ENCODE measurements around the gene TSSK6. TPM values are rescaled to one million over a fixed set of nuclear protein-coding genes. Genes with fewer than 3 reads are reported as not detected.

TSSK6 gene
- total RNA-seq, 1 donor from 2014 or later: 6.4 TPM

GRCh38 chr19:19550972-19551852 lies 35.9 kb upstream of the TSSK6 start:
- Histone ChIP-seq H3K36me3 (ENCODE audit: control insufficient read depth, insufficient read depth, low read length) (no peaks in the 10 kb centered on the region), H3K27me3 (ENCODE audit: control insufficient read depth, insufficient read depth, low read length) (peaks cover 6% of the 10 kb centered on the region), H3K4me3 (ENCODE audit: low read depth, low read length) (no peak overlapping the region)
- TF ChIP-seq, protein P1, sequence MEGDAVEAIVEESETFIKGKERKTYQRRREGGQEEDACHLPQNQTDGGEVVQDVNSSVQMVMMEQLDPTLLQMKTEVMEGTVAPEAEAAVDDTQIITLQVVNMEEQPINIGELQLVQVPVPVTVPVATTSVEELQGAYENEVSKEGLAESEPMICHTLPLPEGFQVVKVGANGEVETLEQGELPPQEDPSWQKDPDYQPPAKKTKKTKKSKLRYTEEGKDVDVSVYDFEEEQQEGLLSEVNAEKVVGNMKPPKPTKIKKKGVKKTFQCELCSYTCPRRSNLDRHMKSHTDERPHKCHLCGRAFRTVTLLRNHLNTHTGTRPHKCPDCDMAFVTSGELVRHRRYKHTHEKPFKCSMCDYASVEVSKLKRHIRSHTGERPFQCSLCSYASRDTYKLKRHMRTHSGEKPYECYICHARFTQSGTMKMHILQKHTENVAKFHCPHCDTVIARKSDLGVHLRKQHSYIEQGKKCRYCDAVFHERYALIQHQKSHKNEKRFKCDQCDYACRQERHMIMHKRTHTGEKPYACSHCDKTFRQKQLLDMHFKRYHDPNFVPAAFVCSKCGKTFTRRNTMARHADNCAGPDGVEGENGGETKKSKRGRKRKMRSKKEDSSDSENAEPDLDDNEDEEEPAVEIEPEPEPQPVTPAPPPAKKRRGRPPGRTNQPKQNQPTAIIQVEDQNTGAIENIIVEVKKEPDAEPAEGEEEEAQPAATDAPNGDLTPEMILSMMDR (IDR thresholded peaks at IDR 0.05; ENCODE audit: insufficient read depth, low read length, poor library complexity, severe bottlenecking): no peak
- DNase-seq (ENCODE audit: low read depth): no peak

- Histone ChIP-seq H3K4me3 (ENCODE audit: low read depth, low read length) (no peak overlapping the region), H3K36me3 (ENCODE audit: control insufficient read depth, insufficient read depth, low read length) (no peaks in the 10 kb centered on the region), H3K27me3 (ENCODE audit: control insufficient read depth, insufficient read depth, low read length) (peaks cover 9% of the 10 kb centered on the region)
- TF ChIP-seq, protein P1 (IDR thresholded peaks at IDR 0.05; ENCODE audit: insufficient read depth, low read length, poor library complexity, severe bottlenecking): no peak
- DNase-seq (ENCODE audit: low read depth): no peak
These were observed 35.2 kb upstream of the TSSK6 start for GRCh38 chr19:19550485-19550929.

DNA sequence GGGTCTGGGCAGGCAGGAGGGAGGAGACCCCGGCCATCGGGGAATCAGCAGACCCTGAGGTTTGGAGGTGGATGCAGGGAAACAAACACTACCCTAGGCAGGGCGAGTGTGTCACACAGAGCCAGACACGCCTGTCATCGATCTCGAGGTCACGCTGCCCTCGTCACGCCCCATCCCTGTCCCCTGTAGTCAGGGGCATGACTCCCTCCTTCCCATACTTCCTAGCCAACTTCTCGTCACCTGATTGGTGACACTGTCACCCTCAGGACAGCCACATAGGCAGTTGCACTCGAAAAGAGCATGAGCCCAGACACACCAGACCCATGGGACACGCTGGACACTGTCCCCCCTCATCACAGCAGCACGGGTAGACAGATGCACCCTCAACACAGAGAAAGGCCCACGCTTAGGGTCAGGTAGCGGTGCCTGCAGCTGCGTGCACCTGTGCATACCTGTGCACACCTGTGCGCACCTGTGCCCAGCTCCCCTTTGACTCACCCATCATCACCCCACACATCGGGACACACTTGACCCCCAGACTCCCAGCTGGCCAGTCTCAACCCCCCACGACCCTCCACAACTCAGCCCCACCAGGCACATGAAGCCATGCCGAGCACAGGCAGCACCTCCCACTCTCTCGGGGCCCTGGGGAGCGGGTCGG lies 34.6 kb upstream of the TSSK6 start:
- no peak overlapping the region for H3K4me3 ChIP-seq (ENCODE audit: low read depth, low read length)
- no peaks in the 10 kb centered on the region for H3K36me3 ChIP-seq (ENCODE audit: control insufficient read depth, insufficient read depth, low read length)
- no peak for DNase-seq (ENCODE audit: low read depth)
- TF ChIP-seq, protein P1 (IDR thresholded peaks at IDR 0.05; ENCODE audit: insufficient read depth, low read length, poor library complexity, severe bottlenecking): no peak
- peaks cover 9% of the 10 kb centered on the region for H3K27me3 ChIP-seq (ENCODE audit: control insufficient read depth, insufficient read depth, low read length)

DNA sequence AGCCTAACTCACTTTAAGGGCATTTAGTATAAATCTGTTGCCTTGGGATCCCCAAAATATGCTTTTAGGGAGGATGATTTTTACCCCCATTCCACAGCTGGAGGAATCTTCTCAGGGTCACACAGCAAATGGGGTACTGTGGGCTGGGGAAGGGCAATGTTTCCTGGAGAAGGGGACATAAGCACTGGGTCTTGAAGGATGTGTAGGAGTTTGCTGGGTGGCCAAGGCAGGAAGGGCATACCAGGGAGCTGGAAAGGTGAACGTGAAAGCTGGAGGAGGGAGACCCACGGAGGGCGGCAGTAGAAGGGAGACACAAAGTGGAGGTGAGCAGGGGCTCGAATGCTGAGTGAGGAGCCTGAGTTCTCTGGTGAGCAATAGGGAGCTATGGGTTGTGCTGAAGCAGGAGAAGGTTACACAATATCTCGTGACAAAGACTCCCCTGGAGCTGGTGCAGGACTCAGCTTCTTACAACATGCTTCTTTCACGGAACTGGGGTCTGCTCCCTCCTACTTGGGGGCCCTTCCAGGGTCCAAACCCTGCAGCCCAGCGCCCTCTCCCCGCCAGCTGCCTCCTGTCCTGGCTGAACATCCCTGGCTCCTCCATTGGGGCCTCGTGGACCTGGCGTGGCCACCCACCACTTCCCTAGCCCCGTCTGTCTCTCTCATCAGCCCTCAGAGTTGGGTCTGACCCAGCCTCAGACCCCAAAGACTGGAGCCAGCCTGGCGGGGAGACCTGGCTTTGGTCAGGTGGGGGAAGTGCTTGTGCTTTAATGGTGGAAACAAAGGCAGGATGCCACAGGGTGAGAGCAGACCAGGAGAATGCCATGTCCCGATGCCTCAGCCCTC lies 33.8 kb upstream of the TSSK6 start:
- peaks cover 9% of the 10 kb centered on the region for H3K27me3 ChIP-seq (ENCODE audit: control insufficient read depth, insufficient read depth, low read length)
- TF ChIP-seq, protein P1 (IDR thresholded peaks at IDR 0.05; ENCODE audit: insufficient read depth, low read length, poor library complexity, severe bottlenecking): no peak

GRCh38 chr19:19547674-19548336 lies 32.5 kb upstream of the TSSK6 start:
- DNase-seq (ENCODE audit: low read depth): no peak
- H3K4me3 ChIP-seq (ENCODE audit: low read depth, low read length): no peak overlapping the region
- H3K27me3 ChIP-seq (ENCODE audit: control insufficient read depth, insufficient read depth, low read length): peaks cover 9% of the 10 kb centered on the region
- no peaks in the 10 kb centered on the region for H3K36me3 ChIP-seq (ENCODE audit: control insufficient read depth, insufficient read depth, low read length)
- TF ChIP-seq, protein P1 (IDR thresholded peaks at IDR 0.05; ENCODE audit: insufficient read depth, low read length, poor library complexity, severe bottlenecking): no peak

More for the DNA sequence above, 33.8 kb upstream of the TSSK6 start:
- DNase-seq (ENCODE audit: low read depth): no peak
- Histone ChIP-seq H3K36me3 (ENCODE audit: control insufficient read depth, insufficient read depth, low read length) (no peaks in the 10 kb centered on the region), H3K4me3 (ENCODE audit: low read depth, low read length) (no peak overlapping the region)

Data from kidney epithelial cell (primary cell).